HCT116 (cell line): ENCODE results near the gene ZBTB7B.

ENCODE experiments used
- CTCF ChIP-seq, 3 experiments: fragments of 200-600 bp in 1 of 3; sonication (generic) in 1 of 3; IDR thresholded peaks in 2 of 3; conservative IDR thresholded peaks in 1 of 3; 2 replicates each; pipeline ENCODE4 v1.5.1; 2012 to 2017; ENCODE audit warnings: low read depth in 2 of 3, low read length in 2 of 3, antibody characterized with exemption in 1 of 3, borderline replicate concordance in 1 of 3, control low read depth in 1 of 3, mild to moderate bottlenecking in 1 of 3, mixed read lengths in 1 of 3, mixed run types in 1 of 3, moderate library complexity in 1 of 3; ENCODE audit not compliant: insufficient read depth in 1 of 3
- EGR1 ChIP-seq: IDR thresholded peaks from 2 replicates; pipeline ENCODE4 v1.6.1; 2012; ENCODE audit warnings: low read depth
- ELF1 ChIP-seq: IDR thresholded peaks from 2 replicates; pipeline ENCODE4 v1.6.1; 2012; ENCODE audit warnings: low read depth, borderline replicate concordance
- EZH2 ChIP-seq: fragments of 200-600 bp; sonication (generic); IDR thresholded peaks from 2 replicates; pipeline ENCODE4 v1.6.1; 2017; ENCODE audit warnings: antibody characterized with exemption, mixed run types
- POLR2A ChIP-seq: IDR thresholded peaks from 2 replicates; pipeline ENCODE4 v1.7.0; 2011; ENCODE audit warnings: borderline replicate concordance; ENCODE audit not compliant: insufficient read depth, insufficient read length; ENCODE audit errors: extremely low read depth
- RAD21 ChIP-seq: IDR thresholded peaks from 2 replicates; pipeline ENCODE4 v1.6.1; 2012; ENCODE audit warnings: low read depth, mild to moderate bottlenecking
- REST ChIP-seq: IDR thresholded peaks from 2 replicates; pipeline ENCODE4 v1.6.1; 2012; ENCODE audit warnings: low read depth
- YY1 ChIP-seq: IDR thresholded peaks from 2 replicates; pipeline ENCODE4 v1.6.1; 2011; ENCODE audit warnings: low read length, low read depth, moderate library complexity, mild to moderate bottlenecking; ENCODE audit not compliant: insufficient replicate concordance; ENCODE audit errors: extremely low read depth
- ZBTB33 ChIP-seq: IDR thresholded peaks from 2 replicates; pipeline ENCODE4 v1.6.1; 2011; ENCODE audit warnings: mild to moderate bottlenecking, low read length, moderate library complexity; ENCODE audit not compliant: insufficient replicate concordance; ENCODE audit errors: extremely low read depth
- ZNF274 ChIP-seq: fragments of 200-500 bp; sonication (Bioruptor generic); IDR thresholded peaks from 2 replicates; pipeline ENCODE4 v1.6.1; 2014; ENCODE audit warnings: mild to moderate bottlenecking, low read depth, low read length, inconsistent platforms

- TF ChIP-seq EGR1 (no peak), CTCF (IDR thresholded peaks at IDR 0.05 in 2 of 3, conservative IDR thresholded peaks at IDR 0.05 in 1 of 3; ENCODE audit: borderline replicate concordance in 1 of 3, insufficient read depth in 1 of 3, low read depth in 2 of 3, low read length in 2 of 3) (no peak), EZH2 (no peak), RAD21 (no peak), POLR2A (no peak), YY1 (no peak), REST (no peak), ZNF274 (no peak), ELF1 (no peak), ZBTB33 (no peak)
Observed at GRCh38 chr1:155060736-155061135, 58.1 kb downstream of the ZBTB7B start.
